ENCODE results near the gene GFAP. TPM values are rescaled to one million over a fixed set of nuclear protein-coding genes. Genes with fewer than 3 reads are reported as not detected.

Gene GFAP
- total RNA-seq, 4 donors from 2014 or later, result 2.4 to 15.3 (median 5.2) TPM

GRCh38 chr17:44863061-44863918 lies 52.0 kb downstream of the GFAP start:
- TF ChIP-seq CTCF (IDR thresholded peaks at IDR 0.05; ENCODE audit: low read depth), result no peak

GRCh38 chr17:44862278-44862914 lies 52.9 kb downstream of the GFAP start:
- no peak for TF ChIP-seq CTCF (IDR thresholded peaks at IDR 0.05; ENCODE audit: low read depth)

GRCh38 chr17:44859701-44860100 lies 55.6 kb downstream of the GFAP start:
- TF ChIP-seq CTCF (IDR thresholded peaks at IDR 0.05; ENCODE audit: low read depth), result no peak

- TF ChIP-seq CTCF (IDR thresholded peaks at IDR 0.05; ENCODE audit: low read depth), result no peak
Measured at GRCh38 chr17:44854192-44854591, 61.1 kb downstream of the GFAP start.

Small RNA genes within 50 kb of the gene (small RNA-seq; reads per million reads assigned to genes)
- gene CCDC103, result not detected
- gene MIR6783, result not detected
- not detected for gene RN7SL405P

Other genes with a start within 250 kb of the GFAP start
- 10 to 100 TPM; 12.9 to 20.7 (median 14.0) TPM for gene CCDC43, start 225.7 kb downstream of the GFAP start, total RNA-seq
- 1 to 10 TPM; 2.4 to 5.9 (median 4.5) TPM for gene DBF4B, start 206.8 kb downstream of the GFAP start, total RNA-seq
- gene ADAM11, start 156.5 kb downstream of the GFAP start, total RNA-seq, result under 1 TPM in 3 of 4 donors, not detected in 1; 0.17 to 0.88 (median 0.57) TPM
- 10 to 100 TPM in 2 of 4 donors, 1 to 10 TPM in 2; 5.9 to 19.8 (median 8.8) TPM for gene GJC1, start 85.2 kb downstream of the GFAP start, total RNA-seq
- 1 to 10 TPM in 1 of 4 donors, not detected in 3; 2.8 TPM for gene HIGD1B, start 67.6 kb downstream of the GFAP start, total RNA-seq
- 10 to 100 TPM; 52.0 to 74.0 (median 66.8) TPM for gene EFTUD2, start 16.1 kb downstream of the GFAP start, total RNA-seq
- 1 to 10 TPM in 1 of 4 donors, under 1 TPM in 1, not detected in 2; 0.66 to 1.4 TPM for gene KIF18B, start 32.3 kb upstream of the GFAP start, total RNA-seq
- not detected for gene C1QL1, start 52.8 kb upstream of the GFAP start, total RNA-seq
- 10 to 100 TPM; 19.7 to 44.5 (median 29.8) TPM for gene DCAKD, start 136.1 kb upstream of the GFAP start, total RNA-seq
- 10 to 100 TPM; 64.7 to 99.8 (median 80.6) TPM for gene NMT1, start 145.8 kb upstream of the GFAP start, total RNA-seq
- 10 to 100 TPM in 3 of 4 donors, 1 to 10 TPM in 1; 5.9 to 48.0 (median 31.6) TPM for gene PLCD3, start 217.0 kb upstream of the GFAP start, total RNA-seq
- gene ACBD4, start 220.2 kb upstream of the GFAP start, total RNA-seq, result 10 to 100 TPM in 2 of 4 donors, 1 to 10 TPM in 2; 5.1 to 23.4 (median 9.5) TPM
- gene HEXIM1, start 233.0 kb upstream of the GFAP start, total RNA-seq, result 10 to 100 TPM; 14.5 to 20.5 (median 16.1) TPM
- 10 to 100 TPM in 2 of 4 donors, 1 to 10 TPM in 2; 3.4 to 10.4 (median 8.8) TPM for gene HEXIM2, start 246.4 kb upstream of the GFAP start, total RNA-seq

All from subcutaneous adipose tissue (tissue), 4 donors.